Measurements from ENCODE around the gene NDUFA5.

DNA sequence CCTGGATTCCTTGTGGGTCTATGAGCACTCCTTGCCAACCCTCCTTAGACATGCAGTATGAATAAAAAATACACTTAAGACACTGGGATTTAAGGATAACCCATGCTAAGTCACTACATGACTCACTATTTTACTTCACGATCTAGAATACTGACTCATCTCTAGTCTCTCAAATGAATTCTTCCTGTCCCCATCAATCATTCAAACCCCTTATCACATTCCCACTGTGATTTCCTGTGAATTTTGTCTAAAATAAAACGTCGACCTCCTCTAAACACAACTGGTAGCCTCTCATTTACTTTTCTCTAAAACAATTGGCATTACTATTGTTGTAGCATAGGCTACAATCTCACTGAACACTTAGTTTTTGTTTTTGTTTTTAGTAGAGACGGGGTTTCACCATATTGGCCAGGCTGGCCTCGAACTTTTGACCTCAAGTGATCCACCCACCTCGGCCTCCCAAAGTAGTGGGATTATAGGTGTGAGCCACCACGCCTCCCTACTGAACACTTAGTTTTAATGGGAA lies 19.4 kb downstream of the NDUFA5 start:
- TF ChIP-seq, protein P1, sequence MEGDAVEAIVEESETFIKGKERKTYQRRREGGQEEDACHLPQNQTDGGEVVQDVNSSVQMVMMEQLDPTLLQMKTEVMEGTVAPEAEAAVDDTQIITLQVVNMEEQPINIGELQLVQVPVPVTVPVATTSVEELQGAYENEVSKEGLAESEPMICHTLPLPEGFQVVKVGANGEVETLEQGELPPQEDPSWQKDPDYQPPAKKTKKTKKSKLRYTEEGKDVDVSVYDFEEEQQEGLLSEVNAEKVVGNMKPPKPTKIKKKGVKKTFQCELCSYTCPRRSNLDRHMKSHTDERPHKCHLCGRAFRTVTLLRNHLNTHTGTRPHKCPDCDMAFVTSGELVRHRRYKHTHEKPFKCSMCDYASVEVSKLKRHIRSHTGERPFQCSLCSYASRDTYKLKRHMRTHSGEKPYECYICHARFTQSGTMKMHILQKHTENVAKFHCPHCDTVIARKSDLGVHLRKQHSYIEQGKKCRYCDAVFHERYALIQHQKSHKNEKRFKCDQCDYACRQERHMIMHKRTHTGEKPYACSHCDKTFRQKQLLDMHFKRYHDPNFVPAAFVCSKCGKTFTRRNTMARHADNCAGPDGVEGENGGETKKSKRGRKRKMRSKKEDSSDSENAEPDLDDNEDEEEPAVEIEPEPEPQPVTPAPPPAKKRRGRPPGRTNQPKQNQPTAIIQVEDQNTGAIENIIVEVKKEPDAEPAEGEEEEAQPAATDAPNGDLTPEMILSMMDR (IDR thresholded peaks at IDR 0.05; ENCODE audit: low read depth, low read length): no peak
- TF ChIP-seq EZH2phosphoT487 (IDR thresholded peaks at IDR 0.05; ENCODE audit: low read depth): no peak

All from OCI-LY3 (cell line).